ENCODE results near the gene LRTM2.

GRCh38 chr12:1870998-1871917 is 50.9 kb downstream of the LRTM2 start:
- TF ChIP-seq CTCF (IDR thresholded peaks at IDR 0.05) (no peak), POLR2A (IDR thresholded peaks at IDR 0.05) (no peak)
